Body of pancreas (tissue), 4 donors: ENCODE results near the gene EVA1A. TPM values are rescaled to one million over a fixed set of nuclear protein-coding genes. Genes with fewer than 3 reads are reported as not detected.

Experiments
- ATAC-seq: fragments of 150-250 bp; one replicate; pipeline ENCODE4 v1.9.1; 2016
- DNase-seq, 4 donors: peaks; one replicate each; pipeline ENCODE4 v3.0.0-alpha.2; 2019
- H3K27ac ChIP-seq, 4 donors: fragments of 200-600 bp; sonication (generic); 1 replicate in 3 of 4; 2 replicates in 1 of 4; pipeline versions ENCODE4 v1.5.1 to v1.6.1; 2016 to 2019; ENCODE audit warnings: mild to moderate bottlenecking in 1 of 4, mixed read lengths in 1 of 4, moderate library complexity in 1 of 4
- H3K27me3 ChIP-seq, 2 donors: fragments of 200-600 bp; sonication (generic); one replicate each; pipeline ENCODE4 v1.6.0; 2016; ENCODE audit warnings: mild to moderate bottlenecking in 1 of 2
- H3K36me3 ChIP-seq, 2 donors: fragments of 200-600 bp; sonication (generic); replicated peaks in 1 of 2; 2 replicates each; pipeline ENCODE4 v1.5.1; 2016; ENCODE audit warnings: low read depth in 2 of 2; ENCODE audit not compliant: insufficient read depth in 1 of 2
- H3K4me1 ChIP-seq: fragments of 200-600 bp; sonication (generic); one replicate; pipeline ENCODE4 v1.6.0; 2016
- H3K4me3 ChIP-seq, 2 donors: fragments of 200-600 bp; sonication (generic); 1 replicate in 1 of 2; 2 replicates in 1 of 2; pipeline ENCODE4 v1.5.1; 2016 to 2019
- H3K9me3 ChIP-seq, 3 donors: fragments of 200-600 bp; sonication (generic); 1 replicate in 2 of 3; 2 replicates in 1 of 3; pipeline ENCODE4 v1.5.1; 2016
- POLR2A ChIP-seq, 3 donors: fragments of 450-650 bp; IDR thresholded peaks; one replicate each; pipeline ENCODE4 v1.6.1; 2016; ENCODE audit warnings: antibody characterized with exemption in 3 of 3, mild to moderate bottlenecking in 2 of 3
- WGBS, 2 donors: methylation state at CpG; one replicate each; pipeline ENCODE4 v1.1.5; 2017; 5-methylcytosine and 5-hydroxymethylcytosine counted together
- intact Hi-C: fragments of 100-400 bp; cut with DNase I; formaldehyde crosslinking; loops from one replicate; pipeline ENCODE4 v1.15.1; 2023
- small RNA-seq: library from RNA; depleted of rRNA; stranded (forward); fragments of <200 nt; gene quantifications from one replicate; pipeline ENCODE3, GENCODE V24; 2016
- total RNA-seq, 2 donors: library from RNA; depleted of rRNA; stranded (reverse); fragments of >200 nt; gene quantifications; one replicate each; pipeline ENCODE4 v1.1.0, GENCODE V29; 2016
- TF ChIP-seq, protein P1 (sequence below), 7 experiments: fragments of 450-650 bp in 4 of 7; fragments of 200-600 bp in 3 of 7; sonication (generic) in 3 of 7; IDR thresholded peaks; one replicate each; pipeline ENCODE4 v1.5.1; 2016 to 2019; ENCODE audit warnings: antibody characterized with exemption in 7 of 7

The EVA1A gene
- total RNA-seq, 2 donors from 2014 or later = 27.5 to 31.3 TPM

DNA sequence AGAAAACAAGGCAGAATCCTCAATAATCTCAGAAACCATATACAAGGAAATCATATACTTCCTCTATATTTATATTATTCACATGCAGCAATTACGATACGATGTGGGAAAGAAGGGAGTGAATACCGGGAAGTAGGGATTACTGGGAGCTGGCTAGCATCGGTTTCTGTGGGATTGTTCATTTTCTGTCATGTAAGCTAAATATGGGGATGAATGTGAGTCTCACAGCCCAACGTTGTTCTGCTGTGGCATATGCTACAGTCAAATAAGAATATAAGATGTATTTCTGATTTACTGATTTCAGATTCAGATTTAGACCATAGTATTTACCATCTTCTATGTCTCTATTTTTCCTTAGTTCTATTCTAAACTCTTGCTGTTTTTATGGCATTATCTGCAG is 113.6 kb downstream of the EVA1A start:
- no peak for ATAC-seq
- no peaks in the 10 kb centered on the region for H3K27me3 ChIP-seq
- DNase-seq = no peak
- WGBS, 2 donors = 89 to 90% methylated on average over 5 of the region's 5 CpGs
- intact Hi-C loops = no loop called here
- no peak overlapping the region for H3K4me3 ChIP-seq
- no peak overlapping the region for H3K27ac ChIP-seq
- no peaks in the 10 kb centered on the region for H3K9me3 ChIP-seq
- H3K36me3 ChIP-seq = no peaks in the 10 kb centered on the region
- no peaks in the 10 kb centered on the region for H3K4me1 ChIP-seq
- TF ChIP-seq POLR2A (IDR thresholded peaks at IDR 0.05) = no peak
- TF ChIP-seq, protein P1, sequence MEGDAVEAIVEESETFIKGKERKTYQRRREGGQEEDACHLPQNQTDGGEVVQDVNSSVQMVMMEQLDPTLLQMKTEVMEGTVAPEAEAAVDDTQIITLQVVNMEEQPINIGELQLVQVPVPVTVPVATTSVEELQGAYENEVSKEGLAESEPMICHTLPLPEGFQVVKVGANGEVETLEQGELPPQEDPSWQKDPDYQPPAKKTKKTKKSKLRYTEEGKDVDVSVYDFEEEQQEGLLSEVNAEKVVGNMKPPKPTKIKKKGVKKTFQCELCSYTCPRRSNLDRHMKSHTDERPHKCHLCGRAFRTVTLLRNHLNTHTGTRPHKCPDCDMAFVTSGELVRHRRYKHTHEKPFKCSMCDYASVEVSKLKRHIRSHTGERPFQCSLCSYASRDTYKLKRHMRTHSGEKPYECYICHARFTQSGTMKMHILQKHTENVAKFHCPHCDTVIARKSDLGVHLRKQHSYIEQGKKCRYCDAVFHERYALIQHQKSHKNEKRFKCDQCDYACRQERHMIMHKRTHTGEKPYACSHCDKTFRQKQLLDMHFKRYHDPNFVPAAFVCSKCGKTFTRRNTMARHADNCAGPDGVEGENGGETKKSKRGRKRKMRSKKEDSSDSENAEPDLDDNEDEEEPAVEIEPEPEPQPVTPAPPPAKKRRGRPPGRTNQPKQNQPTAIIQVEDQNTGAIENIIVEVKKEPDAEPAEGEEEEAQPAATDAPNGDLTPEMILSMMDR (IDR thresholded peaks at IDR 0.05) = no peak

Small RNA genes within 50 kb of the gene (small RNA-seq; reads per million reads assigned to genes)
- gene RF01233 = not detected

Other genes with a start within 250 kb of the EVA1A start
- 10 to 100 TPM; 13.5 to 22.1 TPM for gene MRPL19, start 85.8 kb upstream of the EVA1A start, total RNA-seq
- gene GCFC2, start 150.0 kb upstream of the EVA1A start, total RNA-seq = 10 to 100 TPM; 23.4 to 28.8 TPM